ENCODE measurements around the gene TRIM38.

DNA sequence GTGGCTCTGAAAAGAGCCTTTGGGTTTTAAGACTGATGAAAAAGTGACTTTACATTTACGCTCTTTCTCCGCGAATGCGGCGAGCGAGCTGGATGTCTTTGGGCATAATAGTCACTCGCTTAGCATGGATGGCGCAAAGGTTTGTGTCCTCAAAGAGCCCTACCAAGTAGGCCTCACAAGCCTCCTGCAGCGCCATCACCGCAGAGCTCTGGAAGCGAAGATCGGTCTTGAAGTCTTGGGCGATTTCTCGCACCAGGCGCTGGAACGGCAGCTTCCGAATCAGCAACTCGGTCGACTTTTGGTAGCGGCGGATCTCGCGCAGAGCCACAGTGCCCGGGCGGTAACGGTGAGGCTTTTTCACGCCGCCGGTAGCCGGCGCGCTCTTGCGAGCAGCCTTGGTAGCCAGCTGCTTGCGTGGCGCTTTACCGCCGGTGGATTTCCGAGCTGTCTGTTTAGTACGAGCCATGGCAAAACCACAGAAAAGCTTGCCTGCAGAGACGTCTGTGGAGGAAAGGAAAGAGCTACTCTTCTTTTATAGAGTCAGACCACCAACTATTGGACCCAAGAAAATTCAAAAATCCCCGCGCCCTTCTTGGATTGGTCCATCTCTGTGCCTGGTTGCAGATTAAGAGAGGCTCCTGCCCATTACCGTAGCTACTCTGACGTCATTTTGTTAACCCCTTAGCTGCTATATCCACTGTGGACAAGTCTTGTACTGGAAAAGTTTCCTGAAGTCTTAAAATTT lies 69.2 kb downstream of the TRIM38 start:
- TF ChIP-seq, protein P1, sequence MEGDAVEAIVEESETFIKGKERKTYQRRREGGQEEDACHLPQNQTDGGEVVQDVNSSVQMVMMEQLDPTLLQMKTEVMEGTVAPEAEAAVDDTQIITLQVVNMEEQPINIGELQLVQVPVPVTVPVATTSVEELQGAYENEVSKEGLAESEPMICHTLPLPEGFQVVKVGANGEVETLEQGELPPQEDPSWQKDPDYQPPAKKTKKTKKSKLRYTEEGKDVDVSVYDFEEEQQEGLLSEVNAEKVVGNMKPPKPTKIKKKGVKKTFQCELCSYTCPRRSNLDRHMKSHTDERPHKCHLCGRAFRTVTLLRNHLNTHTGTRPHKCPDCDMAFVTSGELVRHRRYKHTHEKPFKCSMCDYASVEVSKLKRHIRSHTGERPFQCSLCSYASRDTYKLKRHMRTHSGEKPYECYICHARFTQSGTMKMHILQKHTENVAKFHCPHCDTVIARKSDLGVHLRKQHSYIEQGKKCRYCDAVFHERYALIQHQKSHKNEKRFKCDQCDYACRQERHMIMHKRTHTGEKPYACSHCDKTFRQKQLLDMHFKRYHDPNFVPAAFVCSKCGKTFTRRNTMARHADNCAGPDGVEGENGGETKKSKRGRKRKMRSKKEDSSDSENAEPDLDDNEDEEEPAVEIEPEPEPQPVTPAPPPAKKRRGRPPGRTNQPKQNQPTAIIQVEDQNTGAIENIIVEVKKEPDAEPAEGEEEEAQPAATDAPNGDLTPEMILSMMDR (IDR thresholded peaks at IDR 0.05; ENCODE audit: insufficient read depth, low read depth, low read length): no peak
- TF ChIP-seq EZH2 (IDR thresholded peaks at IDR 0.05; ENCODE audit: insufficient read depth, low read length): no peak

All from astrocyte (in vitro differentiated cells and primary cell).